ENCODE measurements around the gene RXFP4.
A peak's percentile ranks its signal among the peaks of the same experiment; 100 is the strongest.

Gene RXFP4

GRCh38 chr1:155942578-155943141, 1.2 kb downstream of the RXFP4 start:
- TF ChIP-seq MYC (IDR thresholded peaks at IDR 0.05; ENCODE audit: low read depth, low read length) = 0 out of 2 replicates have a peak, but pooled peaks have one; percentile 31
- peak; percentile 20 for TF ChIP-seq POLR2A (IDR thresholded peaks at IDR 0.05; ENCODE audit: extremely low read depth, insufficient read length)
- no peak for TF ChIP-seq CTCF (IDR thresholded peaks at IDR 0.05; ENCODE audit: low read depth, low read length)
- no peak for DNase-seq (ENCODE audit: low read depth)
- H3K4me3 ChIP-seq (ENCODE audit: low read depth, low read length) = no peak overlapping the region

GRCh38 chr1:155944444-155944799, 3.0 kb downstream of the RXFP4 start:
- no peak overlapping the region for H3K4me3 ChIP-seq (ENCODE audit: low read depth, low read length)
- TF ChIP-seq MYC (IDR thresholded peaks at IDR 0.05; ENCODE audit: low read depth, low read length) (no peak), CTCF (IDR thresholded peaks at IDR 0.05; ENCODE audit: low read depth, low read length) (no peak), POLR2A (IDR thresholded peaks at IDR 0.05; ENCODE audit: extremely low read depth, insufficient read length) (no peak)
- TF ChIP-seq, protein P1, sequence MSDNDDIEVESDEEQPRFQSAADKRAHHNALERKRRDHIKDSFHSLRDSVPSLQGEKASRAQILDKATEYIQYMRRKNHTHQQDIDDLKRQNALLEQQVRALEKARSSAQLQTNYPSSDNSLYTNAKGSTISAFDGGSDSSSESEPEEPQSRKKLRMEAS (IDR thresholded peaks at IDR 0.05; ENCODE audit: low read depth, low read length) = no peak
- DNase-seq (ENCODE audit: low read depth) = peak; percentile 58

- DNase-seq (ENCODE audit: low read depth) = no peak
- TF ChIP-seq MYC (IDR thresholded peaks at IDR 0.05; ENCODE audit: low read depth, low read length) (no peak), POLR2A (IDR thresholded peaks at IDR 0.05; ENCODE audit: extremely low read depth, insufficient read length) (no peak), CTCF (IDR thresholded peaks at IDR 0.05; ENCODE audit: low read depth, low read length) (no peak)
- TF ChIP-seq, protein P1 (IDR thresholded peaks at IDR 0.05; ENCODE audit: low read depth, low read length) = no peak
- H3K4me3 ChIP-seq (ENCODE audit: low read depth, low read length) = no peak overlapping the region
Measured at GRCh38 chr1:155946633-155947219, 5.3 kb downstream of the RXFP4 start.

GRCh38 chr1:155947292-155947691, 5.9 kb downstream of the RXFP4 start:
- no peak overlapping the region for H3K4me3 ChIP-seq (ENCODE audit: low read depth, low read length)
- no peak for DNase-seq (ENCODE audit: low read depth)
- no peak for TF ChIP-seq MYC (IDR thresholded peaks at IDR 0.05; ENCODE audit: low read depth, low read length)
- TF ChIP-seq CTCF (IDR thresholded peaks at IDR 0.05; ENCODE audit: low read depth, low read length) = no peak
- TF ChIP-seq, protein P1 (IDR thresholded peaks at IDR 0.05; ENCODE audit: low read depth, low read length) = no peak
- TF ChIP-seq POLR2A (IDR thresholded peaks at IDR 0.05; ENCODE audit: extremely low read depth, insufficient read length) = no peak

- TF ChIP-seq, protein P1 (IDR thresholded peaks at IDR 0.05; ENCODE audit: low read depth, low read length) = no peak
- TF ChIP-seq POLR2A (IDR thresholded peaks at IDR 0.05; ENCODE audit: extremely low read depth, insufficient read length) (no peak), MYC (IDR thresholded peaks at IDR 0.05; ENCODE audit: low read depth, low read length) (no peak), CTCF (IDR thresholded peaks at IDR 0.05; ENCODE audit: low read depth, low read length) (no peak)
- H3K4me3 ChIP-seq (ENCODE audit: low read depth, low read length) = no peak overlapping the region
- no peak for DNase-seq (ENCODE audit: low read depth)
Measured at GRCh38 chr1:155947741-155948140, 6.3 kb downstream of the RXFP4 start.
